Keratinocyte (primary cell): ENCODE measurements around the gene SF3A1. TPM values are rescaled to one million over a fixed set of nuclear protein-coding genes. Genes with fewer than 3 reads are reported as not detected.

Source experiments
- DNase-seq: peaks from one replicate; pipeline ENCODE4 v3.0.0-alpha.2; 2011; ENCODE audit warnings: low read depth, missing footprints, low spot score
- FAIRE-seq: peaks from 2 replicates; lab custom pipeline; 2011; peaks lifted over from hg19 to GRCh38; lab: Jason Lieb, UNC
- H2AFZ ChIP-seq: 2 replicates; pipeline ENCODE4 v1.6.0; 2012; ENCODE audit warnings: low read length, control low read depth, inconsistent platforms; ENCODE audit not compliant: control insufficient read depth
- H3K27ac ChIP-seq: 2 replicates; pipeline ENCODE4 v1.5.1; 2011; ENCODE audit warnings: low read length; ENCODE audit not compliant: control insufficient read depth, insufficient read depth
- H3K27me3 ChIP-seq: 3 replicates; pipeline ENCODE4 v1.6.0; 2011; ENCODE audit warnings: low read length; ENCODE audit not compliant: control insufficient read depth, insufficient read depth; ENCODE audit errors: extremely low read depth
- H3K36me3 ChIP-seq, 2 experiments: 2 replicates in 1 of 2; 3 replicates in 1 of 2; pipeline ENCODE4 v1.5.1; 2011; ENCODE audit warnings: low read length in 2 of 2, mild to moderate bottlenecking in 1 of 2; ENCODE audit not compliant: control insufficient read depth in 2 of 2, insufficient read depth in 2 of 2; ENCODE audit errors: extremely low read depth in 1 of 2
- H3K4me1 ChIP-seq: 3 replicates; pipeline ENCODE4 v1.5.1; 2011; ENCODE audit warnings: low read length; ENCODE audit not compliant: control insufficient read depth, insufficient read depth; ENCODE audit errors: extremely low read depth
- H3K4me2 ChIP-seq: 3 replicates; pipeline ENCODE4 v1.6.0; 2011; ENCODE audit warnings: low read depth, low read length; ENCODE audit not compliant: control insufficient read depth, insufficient read depth; ENCODE audit errors: extremely low read depth
- H3K4me3 ChIP-seq, 3 experiments: fragments of 200-600 bp in 1 of 3; sonication (generic) in 1 of 3; 2 replicates in 2 of 3; 3 replicates in 1 of 3; pipeline ENCODE4 v1.5.1; 2011 to 2016; ENCODE audit warnings: low read length in 3 of 3, mild to moderate bottlenecking in 3 of 3, control low read depth in 2 of 3, inconsistent platforms in 1 of 3, low read depth in 1 of 3, mixed read lengths in 1 of 3, mixed run types in 1 of 3, moderate library complexity in 1 of 3; ENCODE audit not compliant: control insufficient read depth in 2 of 3, insufficient read depth in 2 of 3; ENCODE audit errors: extremely low read depth in 1 of 3
- H3K79me2 ChIP-seq: 2 replicates; pipeline ENCODE4 v1.6.0; 2012; ENCODE audit warnings: low read length; ENCODE audit not compliant: control insufficient read depth, insufficient read depth
- H3K9ac ChIP-seq: 3 replicates; pipeline ENCODE4 v1.6.0; 2011; ENCODE audit warnings: low read length; ENCODE audit not compliant: control insufficient read depth, insufficient read depth; ENCODE audit errors: extremely low read depth
- H3K9me1 ChIP-seq: 3 replicates; pipeline ENCODE4 v1.6.0; 2011; ENCODE audit warnings: low read length; ENCODE audit not compliant: control insufficient read depth, insufficient read depth; ENCODE audit errors: extremely low read depth
- H3K9me3 ChIP-seq: 2 replicates; pipeline ENCODE4 v1.5.1; 2012; ENCODE audit warnings: low read depth, low read length; ENCODE audit not compliant: control insufficient read depth
- H4K20me1 ChIP-seq: 3 replicates; pipeline ENCODE4 v1.6.0; 2011; ENCODE audit warnings: low read length; ENCODE audit not compliant: control insufficient read depth, insufficient read depth; ENCODE audit errors: extremely low read depth
- CTCF ChIP-seq, 3 experiments: IDR thresholded peaks in 1 of 3; conservative IDR thresholded peaks in 1 of 3; optimal IDR thresholded peaks in 1 of 3; 2 replicates in 2 of 3; 3 replicates in 1 of 3; pipeline versions ENCODE3 to v1.5.1; 2011; ENCODE audit warnings: low read length in 3 of 3, mild to moderate bottlenecking in 3 of 3, moderate library complexity in 2 of 3, control low read depth in 1 of 3, inconsistent platforms in 1 of 3; ENCODE audit not compliant: insufficient read depth in 2 of 3; ENCODE audit errors: extremely low read depth in 1 of 3
- EZH2 ChIP-seq: IDR thresholded peaks from one replicate; pipeline ENCODE4 v1.6.1; 2012; ENCODE audit warnings: inconsistent platforms, mild to moderate bottlenecking, low read length, moderate library complexity
- dilution Hi-C: fragments of 300-500 bp; cut with MboI; formaldehyde crosslinking; loops from one replicate; pipeline ENCODE4 v1.7.0; 2020; ENCODE audit warnings: low sequenced_read_pairs; ENCODE audit not compliant: extremely low pct_ligation_motif_present
- polyA plus RNA-seq, 5 experiments: library from polyadenylated mRNA; depleted of rRNA in 3 of 5; stranded (reverse) in 3 of 5; stranded (forward) in 1 of 5; unstranded in 1 of 5; fragments of >200 nt; gene quantifications; 1 replicate in 1 of 5; 2 replicates in 3 of 5; 3 replicates in 1 of 5; pipeline versions ENCODE4 v1.2.1 to v1.2.3, GENCODE V29; 2011 to 2012; ENCODE audit warnings: missing spikeins in 2 of 5, low read depth in 1 of 5, low replicate concordance in 1 of 5

The SF3A1 gene
- polyA plus RNA-seq, 1 donor (not counting 4 experiments of a cell fraction or from before 2014, with no cell fraction given), result 34.2 TPM

- no peak for TF ChIP-seq EZH2
- TF ChIP-seq CTCF (optimal IDR thresholded peaks at IDR 0.05 in 1 of 3, IDR thresholded peaks at IDR 0.05 in 1 of 3, conservative IDR thresholded peaks at IDR 0.05 in 1 of 3; ENCODE audit: extremely low read depth in 1 of 3, insufficient read depth in 2 of 3, low read length in 3 of 3), result no peak
- H3K27ac ChIP-seq, result peak overlapping the region; percentile 91
- FAIRE-seq (no peak), DNase-seq (no peak)
- peak overlapping the region; percentile 95 for H3K4me2 ChIP-seq
- H4K20me1 ChIP-seq, result peaks cover 8% of the 10 kb centered on the region
- H3K36me3 ChIP-seq, result peaks cover 6 to 15% of the 10 kb centered on the region in 2 experiments
- dilution Hi-C loops, result no loop called here
- peak overlapping the region; percentile 97 for H2AFZ ChIP-seq
- H3K4me3 ChIP-seq, result peak overlapping the region; percentile 91 to 99 (median 95)
- H3K4me1 ChIP-seq, result peaks cover 18% of the 10 kb centered on the region
- H3K9me3 ChIP-seq, result no peaks in the 10 kb centered on the region
- peaks cover 40% of the 10 kb centered on the region for H3K79me2 ChIP-seq
- peaks cover 5% of the 10 kb centered on the region for H3K9me1 ChIP-seq
- H3K27me3 ChIP-seq, result no peaks in the 10 kb centered on the region
- H3K9ac ChIP-seq, result peak overlapping the region; percentile 93
These were observed 509 bp upstream of the SF3A1 start for GRCh38 chr22:30357236-30357570.

GRCh38 chr22:30354644-30355043 lies 2.0 kb downstream of the SF3A1 start:
- Histone ChIP-seq H4K20me1 (peaks cover 8% of the 10 kb centered on the region), H3K4me3 (no peak overlapping the region), H3K27ac (peak overlapping the region; percentile 3), H3K9me1 (peaks cover 5% of the 10 kb centered on the region), H3K79me2 (peaks cover 59% of the 10 kb centered on the region), H3K9me3 (no peaks in the 10 kb centered on the region), H3K9ac (peak overlapping the region; percentile 93), H3K4me1 (peaks cover 18% of the 10 kb centered on the region), H2AFZ (no peak overlapping the region), H3K36me3 (peaks cover 8 to 31% of the 10 kb centered on the region in 2 experiments), H3K27me3 (no peaks in the 10 kb centered on the region), H3K4me2 (peak overlapping the region; percentile 75)
- dilution Hi-C loops, result no loop called here
- DNase-seq (no peak), FAIRE-seq (no peak)
- TF ChIP-seq EZH2, result no peak
- TF ChIP-seq CTCF (optimal IDR thresholded peaks at IDR 0.05 in 1 of 3, IDR thresholded peaks at IDR 0.05 in 1 of 3, conservative IDR thresholded peaks at IDR 0.05 in 1 of 3; ENCODE audit: extremely low read depth in 1 of 3, insufficient read depth in 2 of 3, low read length in 3 of 3), result no peak
